Stimulated activated CD4-positive, alpha-beta T cell treated with anti-CD3 and anti-CD28 coated beads, Interleukin-15, amount 100 ng/mL, for 48 hours (primary cell): ENCODE data around the gene RNF187.
"Not testable (repeated sequence)": the region's sequence is repeated elsewhere in the genome, so short reads cannot be mapped to it uniquely, and the experiment has no call there.

Experiments
- DNase-seq, 2 donors: peaks; one replicate each; pipeline ENCODE4 v3.0.0-alpha.2; 2020; ENCODE audit warnings: low read depth in 2 of 2

Gene RNF187

DNA sequence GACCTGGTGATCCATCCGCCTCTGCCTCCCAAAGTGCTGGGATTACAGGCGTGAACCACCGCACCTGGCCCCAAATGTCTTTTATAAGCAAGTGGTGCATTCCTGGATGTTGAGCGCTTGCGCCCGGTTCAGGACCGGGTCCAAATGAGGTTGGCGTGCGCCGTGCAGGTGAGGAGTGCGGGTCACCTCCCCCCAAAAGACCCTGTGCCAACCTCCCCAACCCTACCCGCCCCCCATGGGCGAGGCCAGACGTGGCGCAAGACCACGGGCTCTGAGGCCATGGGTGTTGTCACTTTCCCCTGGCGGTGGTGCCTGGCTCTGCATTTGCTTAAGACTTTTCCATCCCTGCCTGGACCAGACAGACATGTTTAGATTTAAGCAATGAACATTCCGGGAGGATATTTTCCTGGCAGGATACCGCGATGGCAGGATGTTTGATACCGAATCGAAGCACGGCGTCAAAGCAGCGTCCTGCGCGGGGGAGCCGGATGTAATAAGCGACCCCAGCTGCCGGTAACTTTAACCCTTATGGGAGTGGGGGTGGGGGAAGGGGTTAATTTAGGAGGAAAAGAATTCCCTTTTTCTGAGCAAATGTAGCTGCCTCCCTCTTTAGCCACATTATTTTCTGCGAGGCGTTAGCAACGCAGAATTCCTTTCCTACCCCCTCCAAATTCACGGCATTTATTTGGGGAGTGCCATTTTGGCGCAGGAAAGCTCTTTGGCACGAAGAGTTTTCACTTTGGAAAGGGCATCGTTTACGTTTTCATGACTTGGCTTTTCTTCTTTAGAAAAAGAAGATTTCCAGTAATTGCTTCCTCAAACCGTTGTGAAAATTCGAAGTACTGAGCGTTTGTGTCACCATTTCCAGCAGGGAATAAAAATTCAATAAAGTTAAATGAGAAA, 27.8 kb upstream of the RNF187 start:
- DNase-seq, result peak; percentile 39 to 60

DNA sequence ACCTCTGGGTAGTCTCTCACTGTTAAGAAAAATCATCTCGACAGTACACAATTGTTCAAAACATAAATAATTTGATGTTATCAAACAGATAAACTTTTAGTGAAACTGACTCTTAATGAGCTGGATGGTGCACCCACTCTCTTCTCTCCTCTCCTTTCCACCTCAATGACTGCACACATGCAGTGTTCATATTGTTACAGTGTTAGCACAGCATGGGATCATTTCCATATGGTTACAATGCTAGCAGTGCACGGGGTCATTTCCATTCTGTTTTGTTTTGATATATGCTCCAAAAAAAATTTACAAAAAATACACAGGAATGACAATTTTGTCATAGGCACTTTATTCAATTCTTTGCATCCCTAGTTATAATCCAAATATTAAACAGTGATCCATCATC, 26.4 kb upstream of the RNF187 start:
- no peak for DNase-seq

DNA sequence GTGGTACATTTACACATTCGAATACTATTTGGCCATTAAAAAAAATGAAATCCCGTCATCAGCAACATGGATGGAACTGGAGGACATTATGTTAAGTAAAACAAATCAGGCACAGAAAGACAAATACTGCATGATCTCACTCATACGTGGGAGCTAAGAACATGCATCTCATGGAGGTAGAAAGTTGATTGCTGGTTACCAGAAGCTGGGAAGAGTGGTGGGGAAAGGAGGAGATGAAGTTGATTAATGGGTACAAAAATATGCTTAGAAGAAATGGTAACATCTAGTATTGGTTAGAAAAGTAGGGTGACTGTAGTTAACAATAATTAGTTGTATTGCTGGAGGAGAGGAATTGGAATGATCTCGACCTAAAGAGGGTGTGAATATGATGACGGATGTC, 24.6 kb upstream of the RNF187 start:
- no peak for DNase-seq

DNA sequence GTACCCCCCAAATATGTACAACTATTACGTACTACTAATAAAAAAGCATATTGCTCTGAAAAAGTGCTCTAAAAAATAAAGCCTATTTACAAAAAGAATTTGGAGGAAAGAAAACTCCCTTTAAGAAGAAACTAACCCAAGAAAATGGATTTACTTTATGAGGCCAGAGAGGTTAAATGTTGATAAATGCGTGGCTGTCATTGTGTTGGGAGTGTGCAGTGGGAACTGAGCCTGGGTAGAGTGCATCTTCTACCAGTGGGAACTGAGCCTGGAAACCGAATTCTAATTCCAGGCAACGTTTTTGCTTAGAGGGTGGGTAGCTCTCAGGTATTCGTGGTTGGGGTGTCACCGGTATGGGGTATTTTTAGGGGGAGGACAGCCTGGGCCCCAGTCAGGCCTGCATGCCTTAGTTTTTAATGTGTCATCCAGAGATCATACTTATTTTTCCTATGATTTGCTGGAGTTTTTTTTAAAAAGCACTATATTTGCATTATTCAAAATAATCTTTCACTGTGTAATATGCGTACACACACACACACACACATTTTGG, 24.1 kb upstream of the RNF187 start:
- no peak for DNase-seq

DNA sequence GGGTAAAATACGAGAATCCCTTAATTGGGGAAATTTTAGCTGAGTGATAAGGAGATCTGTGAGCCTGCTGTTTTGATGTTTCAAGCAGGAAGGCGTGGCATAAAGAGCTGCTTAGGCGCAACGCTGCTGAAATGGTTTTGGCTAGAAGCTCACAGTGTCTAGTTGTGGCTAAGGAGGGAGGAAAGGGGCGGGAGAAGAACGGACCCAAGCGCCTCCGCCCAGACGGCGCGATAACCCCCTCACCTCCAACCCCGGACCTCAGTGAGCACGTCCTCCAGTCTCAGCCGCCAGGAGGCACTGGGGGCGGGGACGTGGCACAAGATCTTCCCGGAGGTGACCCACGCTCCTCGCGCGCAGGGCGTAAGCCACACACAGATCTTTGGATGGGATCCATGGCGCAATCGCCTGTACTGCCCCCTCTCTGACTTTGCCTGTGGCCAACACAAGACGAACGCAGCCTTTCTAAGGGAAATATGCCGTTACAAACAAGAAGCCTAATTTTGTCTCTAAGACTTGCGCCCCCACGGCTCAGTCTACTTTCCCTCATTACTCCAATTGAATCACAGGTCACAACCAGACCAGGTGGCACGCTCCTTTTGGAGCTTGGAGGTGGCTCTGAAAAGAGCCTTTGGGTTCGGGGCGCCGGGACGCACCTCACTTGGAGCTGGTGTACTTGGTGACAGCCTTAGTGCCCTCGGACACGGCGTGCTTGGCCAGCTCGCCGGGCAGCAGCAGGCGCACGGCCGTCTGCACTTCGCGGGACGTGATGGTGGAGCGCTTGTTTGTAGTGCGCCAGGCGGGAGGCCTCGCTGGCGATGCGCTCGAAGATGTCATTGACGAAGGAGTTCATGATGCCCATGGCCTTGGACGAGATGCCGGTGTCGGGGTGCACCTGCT, 23.4 kb upstream of the RNF187 start:
- DNase-seq, result peak; percentile 62 to 70

DNA sequence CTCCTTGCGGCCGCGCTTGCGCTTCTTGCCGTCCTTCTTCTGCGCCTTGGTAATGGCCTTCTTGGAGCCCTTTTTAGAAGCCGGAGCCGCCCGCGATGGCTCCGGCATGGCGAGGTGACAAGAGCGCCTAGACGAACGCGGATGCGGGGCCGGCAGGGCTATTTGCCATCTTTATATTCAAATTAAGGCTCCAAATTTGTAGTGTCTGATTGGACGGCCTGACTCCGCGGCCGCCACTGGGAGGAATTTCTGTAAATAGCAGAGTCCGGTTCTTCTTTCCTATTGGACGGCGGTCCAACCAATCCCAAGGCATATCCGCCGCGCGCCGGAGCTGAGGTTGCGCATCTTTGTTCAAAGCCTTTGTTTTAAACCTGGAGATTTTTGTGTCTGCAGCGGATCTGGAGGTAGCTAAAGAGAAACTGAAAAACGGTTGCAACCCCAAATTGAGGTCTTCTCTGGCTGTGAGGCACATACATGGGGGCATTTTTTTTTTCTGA, 22.6 kb upstream of the RNF187 start:
- peak; percentile 82 to 85 for DNase-seq

DNA sequence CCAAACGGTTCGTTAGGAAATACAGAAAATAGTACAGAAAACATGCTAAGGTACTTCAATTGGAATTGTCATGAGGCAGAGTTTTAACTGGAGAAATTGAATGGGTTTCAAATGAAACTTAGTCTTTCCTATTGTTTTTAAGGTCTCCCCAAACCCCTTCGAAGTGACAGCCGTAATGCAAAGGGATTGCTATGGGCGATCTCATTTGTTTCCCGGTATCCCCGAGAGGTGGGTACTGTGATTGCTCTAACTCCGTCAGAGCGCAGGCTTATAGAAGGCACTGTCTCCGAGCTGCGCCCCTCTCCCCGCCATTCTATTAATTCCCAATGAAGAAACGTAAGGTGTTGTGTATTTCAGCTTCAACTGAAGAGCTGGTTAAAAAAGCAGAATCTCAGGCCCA, 22.0 kb upstream of the RNF187 start:
- no peak for DNase-seq

DNA sequence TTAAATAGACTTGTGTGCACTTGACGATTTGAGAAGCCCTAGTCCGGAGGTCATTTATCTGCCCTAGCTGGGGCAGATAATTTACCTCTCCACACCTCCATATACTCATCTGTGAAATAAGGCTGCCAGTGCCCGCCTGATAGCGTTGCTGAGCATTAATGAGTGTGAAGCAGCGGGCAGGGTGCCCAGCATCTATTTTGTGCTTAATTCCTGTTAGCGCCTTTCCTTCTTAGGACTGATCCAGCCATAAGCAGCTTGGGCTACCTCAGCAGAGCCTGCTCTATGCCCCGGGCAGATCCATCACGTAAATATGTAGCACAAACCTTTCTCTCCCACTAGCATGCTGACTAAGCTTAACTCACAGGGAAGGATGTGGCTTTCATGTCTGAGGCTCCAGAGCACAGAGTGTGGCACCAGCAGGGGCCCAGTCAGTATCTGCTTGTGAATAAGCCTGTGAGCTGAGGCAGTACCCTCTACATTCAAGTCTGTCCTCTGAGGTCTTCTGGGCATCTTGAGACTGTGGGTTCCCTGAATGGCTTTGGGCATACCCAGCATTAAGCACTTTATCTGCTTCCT, 21.5 kb upstream of the RNF187 start:
- no peak for DNase-seq

DNA sequence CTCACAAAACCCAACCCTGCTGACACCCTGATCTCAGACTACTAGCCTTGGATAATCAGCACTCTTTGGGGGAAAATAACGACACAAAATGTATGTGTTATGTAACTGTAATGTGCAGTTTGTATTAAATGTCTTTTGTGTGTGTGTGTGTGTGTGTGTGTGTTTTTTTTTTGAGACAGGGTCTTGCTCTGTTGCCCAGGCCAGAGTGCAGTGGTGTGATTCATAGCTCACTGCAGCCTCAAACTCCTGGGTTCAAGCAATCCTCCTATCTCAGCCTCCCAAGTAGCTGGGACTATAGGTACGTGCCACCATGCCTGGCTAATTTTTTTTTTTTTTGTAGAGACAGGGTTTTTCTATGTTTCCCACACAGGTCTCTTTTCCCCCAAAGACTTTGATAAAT, 19.0 kb upstream of the RNF187 start:
- DNase-seq, result not testable (repeated sequence)

DNA sequence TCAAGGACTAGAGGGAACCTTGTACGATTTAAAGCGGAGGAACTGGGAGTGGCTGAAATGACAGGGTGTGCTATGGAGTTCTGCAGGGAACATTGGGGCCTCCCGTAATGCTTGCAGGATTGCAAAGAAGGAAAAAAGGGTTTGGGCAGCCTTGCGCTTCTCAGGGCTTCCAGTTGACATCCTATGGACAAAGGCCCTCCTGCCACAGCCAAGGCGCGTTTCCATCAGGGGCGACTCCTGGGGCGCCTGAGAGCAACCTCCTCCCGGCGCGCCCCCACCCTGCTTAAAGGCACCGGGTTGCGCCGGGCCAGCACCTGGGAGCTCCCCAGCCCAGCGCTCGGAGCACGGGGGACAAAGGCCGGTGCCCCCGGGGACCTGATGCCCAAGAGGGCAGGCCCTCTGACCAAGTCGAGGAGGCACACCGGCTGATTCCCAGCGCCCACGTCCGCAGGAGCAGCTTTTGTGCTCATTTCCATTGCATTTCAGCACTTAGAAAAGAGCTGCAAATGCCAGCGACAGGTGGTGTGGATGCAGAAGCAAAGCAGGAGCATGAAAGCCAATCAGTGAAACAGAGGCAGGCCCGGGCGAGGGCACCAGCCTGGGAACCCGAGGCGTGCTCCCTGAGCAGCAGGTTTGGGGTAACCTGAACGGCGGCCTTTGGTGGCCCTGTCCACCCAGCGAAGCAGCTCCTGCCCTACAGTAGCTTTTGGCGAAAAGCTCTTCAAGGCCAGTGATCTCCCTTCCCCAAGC, 17.6 kb upstream of the RNF187 start:
- DNase-seq, result no peak

DNA sequence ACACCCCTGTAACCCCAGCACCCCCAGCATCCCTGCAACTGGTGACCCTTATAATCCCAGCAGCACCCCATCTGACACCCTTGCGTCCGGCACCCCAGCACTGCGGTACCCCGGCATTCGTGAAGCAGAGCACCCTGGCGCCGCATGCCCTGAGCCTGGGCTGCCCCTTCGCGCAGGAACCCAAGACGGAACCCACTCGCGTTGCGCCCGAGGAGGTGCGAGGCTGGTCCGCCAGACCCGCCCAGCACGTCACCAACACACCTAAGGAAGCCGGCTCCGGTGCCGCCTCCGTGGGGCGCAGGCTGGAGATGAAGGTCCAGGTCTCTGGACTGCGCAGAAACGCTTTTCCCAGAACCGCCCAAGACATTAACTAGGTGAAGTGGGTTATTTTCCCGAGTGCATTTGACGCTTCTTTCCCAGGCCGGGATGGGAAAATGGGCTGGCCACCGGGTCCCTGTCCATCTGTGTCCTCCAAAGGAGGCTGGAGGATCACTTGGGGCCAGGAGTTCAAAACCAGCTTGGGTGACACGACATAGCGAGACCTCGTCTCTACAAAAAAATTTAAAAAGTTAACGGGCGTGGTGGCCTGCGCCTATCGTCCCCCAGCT, 15.9 kb upstream of the RNF187 start:
- no peak for DNase-seq

DNA sequence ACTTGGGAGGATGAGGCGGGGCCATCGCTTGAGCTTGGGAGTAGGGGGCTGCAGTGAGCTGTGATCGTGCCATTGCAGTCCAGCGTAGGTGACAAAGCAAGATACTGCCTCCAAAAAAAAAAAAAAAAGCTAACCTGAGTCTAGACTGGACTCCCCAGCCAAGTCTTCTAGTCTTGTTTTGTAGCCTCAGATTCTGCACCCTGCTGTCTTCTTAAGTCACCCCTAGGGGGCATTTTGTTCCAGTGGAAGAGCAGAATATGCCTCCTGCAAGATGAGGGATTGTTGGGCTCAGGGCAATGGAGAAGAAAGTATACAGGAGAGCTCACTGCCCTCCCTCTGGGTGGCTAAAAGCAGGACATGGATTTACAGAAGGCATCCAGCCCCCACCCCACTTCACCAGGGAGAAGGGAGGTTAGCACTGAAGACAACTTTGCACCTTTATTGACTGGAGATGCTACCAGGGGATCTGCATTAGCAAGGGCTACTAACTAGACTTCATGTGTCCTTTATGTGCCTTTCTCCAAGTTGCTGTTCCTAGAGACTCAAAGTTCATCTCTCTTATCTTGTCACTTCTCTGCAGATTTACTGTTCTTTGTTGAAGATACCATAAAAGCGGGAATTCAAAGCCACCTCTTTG, 15.3 kb upstream of the RNF187 start:
- DNase-seq, result no peak

DNA sequence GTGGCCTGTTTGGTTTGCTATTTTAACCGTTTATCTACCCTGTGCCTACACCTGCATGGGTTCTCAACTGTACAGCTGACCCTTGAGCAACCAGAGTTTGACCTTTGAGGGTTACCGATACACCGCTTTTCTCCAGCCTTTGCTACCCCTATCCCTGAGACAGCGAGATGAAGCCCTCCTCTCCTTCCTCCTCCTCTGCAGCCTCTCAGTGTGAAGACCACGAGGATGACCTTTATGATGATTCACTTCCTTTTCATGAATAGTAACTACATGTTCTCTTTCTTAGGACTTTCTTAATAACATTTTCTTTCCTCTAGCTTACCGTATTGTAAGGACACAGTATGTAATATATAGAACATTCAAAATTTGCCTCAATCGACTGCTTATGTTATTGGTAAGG, 14.5 kb upstream of the RNF187 start:
- DNase-seq, result no peak

DNA sequence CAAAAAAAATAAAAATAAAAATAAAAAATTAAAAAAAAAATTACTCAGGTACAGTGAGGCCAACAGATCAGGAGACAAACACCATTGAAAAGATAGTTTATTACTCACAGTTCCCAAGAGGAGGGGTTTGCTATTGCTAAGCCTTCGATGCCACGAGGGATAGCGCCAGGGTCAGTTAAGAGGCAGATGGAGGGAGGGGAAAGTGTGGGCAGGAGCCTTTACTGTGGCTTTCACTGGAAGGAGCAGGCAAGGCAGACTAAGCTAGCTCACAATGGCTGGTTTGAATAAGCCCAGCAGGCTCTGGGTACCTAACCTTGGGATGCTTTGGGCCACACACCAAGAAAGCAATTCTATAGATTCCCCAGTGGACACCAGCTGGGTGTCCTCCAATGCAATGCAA, 12.7 kb upstream of the RNF187 start:
- DNase-seq, result no peak

DNA sequence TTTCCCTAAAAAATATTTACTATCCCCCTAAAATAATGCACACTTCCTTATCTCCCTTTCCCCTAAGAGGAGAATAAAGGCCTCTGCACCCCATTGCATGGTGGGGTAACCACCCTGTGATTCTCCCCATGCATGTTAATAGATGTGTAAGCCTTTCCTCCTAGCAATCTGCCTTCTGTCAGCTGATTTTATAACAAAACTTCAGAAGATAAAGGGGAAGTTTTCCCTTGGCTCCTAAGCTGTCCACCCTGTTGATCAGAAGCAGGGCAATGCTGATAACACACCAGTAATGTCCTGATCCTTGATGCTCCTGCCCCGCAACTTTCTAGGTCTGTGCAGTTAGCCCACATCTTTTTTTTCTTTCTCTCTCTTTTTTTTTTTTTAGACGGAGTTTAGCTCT, 11.4 kb upstream of the RNF187 start:
- no peak for DNase-seq

DNA sequence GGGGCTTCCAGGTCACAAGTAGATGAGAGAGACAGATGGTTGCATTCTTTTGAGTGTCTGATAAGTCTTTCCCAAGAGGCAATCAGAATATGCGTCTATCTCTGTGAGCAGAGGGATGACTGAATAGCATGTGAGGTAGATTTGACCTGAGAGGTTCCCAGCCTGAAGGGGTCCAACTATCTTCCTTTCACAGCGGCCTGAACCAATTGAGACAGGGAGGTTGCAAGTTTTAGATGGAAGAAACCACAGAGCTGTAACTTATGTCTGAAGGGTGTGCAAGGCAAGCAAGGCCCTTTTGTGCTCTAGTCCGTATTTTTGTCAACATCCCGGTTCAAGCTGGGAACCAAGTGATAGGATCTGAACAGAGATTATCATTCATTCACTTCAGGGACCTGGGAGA, 9.9 kb upstream of the RNF187 start:
- DNase-seq, result no peak

DNA sequence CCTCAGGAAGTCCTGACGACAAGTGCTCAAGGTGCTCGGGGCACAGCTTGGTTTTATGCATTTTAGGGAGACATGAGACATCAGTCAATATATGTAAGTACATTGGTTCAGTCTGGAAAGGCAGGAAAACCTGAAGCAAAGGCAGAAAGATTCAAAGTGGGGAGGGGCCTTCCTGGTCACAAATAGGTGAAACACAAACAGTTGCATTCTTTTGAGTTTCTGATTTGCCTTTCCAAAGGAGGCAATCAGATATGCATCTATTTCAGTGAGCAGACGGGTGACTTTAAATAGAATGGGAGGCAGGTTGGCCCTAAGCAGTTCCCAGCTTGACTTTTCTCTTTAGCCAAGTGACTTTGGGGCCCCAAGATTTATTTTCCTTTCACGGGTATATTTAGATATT, 8.9 kb upstream of the RNF187 start:
- no peak for DNase-seq

DNA sequence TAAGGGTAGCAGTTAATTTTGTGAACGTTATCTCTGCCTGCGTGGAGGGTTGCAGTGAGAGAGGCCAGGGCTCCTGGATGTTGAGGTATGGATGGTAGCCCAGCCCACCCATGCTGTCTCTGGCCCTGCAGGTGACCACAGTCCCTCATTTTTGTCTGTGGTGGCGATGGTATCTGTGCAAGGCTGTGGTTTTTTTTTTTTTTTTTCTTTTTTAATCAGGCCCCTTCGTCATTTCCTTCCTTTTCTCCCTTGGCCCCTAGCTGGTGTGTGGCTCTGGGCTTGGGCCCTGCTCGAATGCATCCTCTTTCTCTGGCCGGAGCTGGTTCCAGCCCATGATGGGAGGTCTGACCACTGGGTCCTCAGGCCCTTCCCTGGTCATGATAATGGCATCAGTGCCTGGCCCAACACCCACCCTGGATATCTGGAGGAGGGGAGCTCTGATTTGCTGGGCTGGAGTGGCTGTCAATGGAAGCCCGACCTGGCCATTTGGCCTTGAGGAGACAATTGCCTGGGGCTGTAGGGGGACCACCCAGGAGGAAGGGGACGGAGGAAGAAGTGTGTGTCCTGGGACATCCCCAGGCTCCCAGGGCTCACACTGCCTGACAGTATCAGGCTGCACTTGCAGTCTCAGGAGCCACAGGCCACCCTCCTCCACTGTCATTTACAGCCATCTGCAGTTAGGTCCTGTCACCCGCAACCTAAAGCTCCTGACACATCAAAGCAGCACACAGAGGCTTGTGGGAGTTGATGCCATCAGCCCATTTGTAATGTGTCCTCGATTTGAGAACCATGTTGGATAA, 8.1 kb upstream of the RNF187 start:
- no peak for DNase-seq

DNA sequence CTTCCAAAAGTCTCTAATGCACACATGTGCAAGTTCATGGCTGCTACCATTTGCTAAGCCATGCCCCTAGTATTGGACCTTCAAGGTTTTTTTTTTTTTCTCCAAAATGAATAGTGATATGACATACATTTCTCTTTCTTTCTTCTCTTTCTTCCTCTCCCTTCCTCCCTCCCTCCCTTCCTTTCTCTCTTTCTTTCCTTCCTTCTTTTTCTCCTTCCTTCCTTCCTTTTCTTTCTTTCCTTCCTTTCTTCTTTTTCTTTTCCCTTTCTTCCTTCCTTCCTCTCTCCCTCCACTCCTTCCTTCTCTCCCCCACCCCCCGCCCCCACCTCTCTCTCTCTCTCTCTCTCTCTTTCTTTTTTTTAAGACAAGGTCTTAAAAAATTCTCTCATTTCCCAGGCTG, 3.4 kb upstream of the RNF187 start:
- DNase-seq, result no peak
